ENCODE results near the gene UGT2A3.
"Not testable (repeated sequence)": the region's sequence is repeated elsewhere in the genome, so short reads cannot be mapped to it uniquely, and the experiment has no call there.

UGT2A3 gene

DNA sequence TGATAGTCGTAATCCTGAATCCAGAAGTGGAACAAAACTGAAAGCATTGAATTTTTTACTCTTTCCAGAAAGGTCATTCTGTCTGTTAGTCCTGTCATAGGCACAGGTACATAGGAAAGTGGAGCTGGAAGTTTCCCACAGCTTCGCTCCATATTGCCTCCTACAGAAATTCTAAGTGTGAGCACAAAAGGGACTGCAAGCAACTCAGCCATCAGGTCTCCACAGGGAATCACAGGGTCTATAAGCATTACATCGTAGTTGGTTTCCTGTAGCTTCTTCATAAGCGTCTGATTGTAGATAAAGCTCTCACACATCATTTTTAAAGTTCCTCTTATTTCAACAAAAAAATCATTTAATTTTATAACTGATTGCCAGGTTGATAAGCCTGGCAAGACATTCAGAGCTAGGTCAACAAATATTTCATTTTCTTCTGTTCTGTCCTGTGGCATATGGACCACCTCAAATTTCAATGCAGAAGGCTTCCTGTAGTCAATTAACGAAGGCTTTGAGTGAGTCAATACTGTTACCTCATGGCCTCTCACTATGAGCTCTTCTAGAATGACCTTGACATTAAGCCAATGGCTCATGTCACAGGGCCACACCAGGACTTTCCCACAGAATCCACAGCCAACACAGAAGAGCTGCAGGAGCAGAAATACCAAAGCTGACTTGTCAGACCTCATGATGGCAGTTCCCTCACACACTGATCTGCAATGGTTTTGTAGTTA is at the start of gene UGT2A3:
TSS of gene UGT2A3 (minus strand) at position 727 of the 728 bp plus-strand sequence. CDS start at position 683, 44 bp downstream.
- DNase-seq (ENCODE audit: low read depth in 2 of 2) = no peak

DNA sequence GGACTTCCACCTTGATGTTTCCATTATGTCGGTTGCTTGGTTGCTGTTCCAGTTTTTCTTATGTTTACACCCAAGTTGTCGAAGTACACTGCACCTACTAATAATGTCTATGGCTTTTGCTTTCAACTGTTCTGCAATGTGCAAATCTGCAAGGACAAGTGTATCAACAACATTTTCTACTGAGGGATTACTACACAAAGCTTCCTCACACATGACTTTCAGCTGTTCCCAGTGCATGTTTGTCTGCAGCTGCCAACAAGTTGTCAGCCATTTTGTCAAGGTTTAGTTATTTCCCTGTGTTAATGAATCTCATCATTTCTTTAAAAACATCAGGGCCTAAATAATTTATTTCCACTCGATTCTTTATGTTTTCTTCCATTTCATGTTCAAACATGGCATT is 45.4 kb upstream of the UGT2A3 start:
- no peak for DNase-seq (ENCODE audit: low read depth in 2 of 2)

DNA sequence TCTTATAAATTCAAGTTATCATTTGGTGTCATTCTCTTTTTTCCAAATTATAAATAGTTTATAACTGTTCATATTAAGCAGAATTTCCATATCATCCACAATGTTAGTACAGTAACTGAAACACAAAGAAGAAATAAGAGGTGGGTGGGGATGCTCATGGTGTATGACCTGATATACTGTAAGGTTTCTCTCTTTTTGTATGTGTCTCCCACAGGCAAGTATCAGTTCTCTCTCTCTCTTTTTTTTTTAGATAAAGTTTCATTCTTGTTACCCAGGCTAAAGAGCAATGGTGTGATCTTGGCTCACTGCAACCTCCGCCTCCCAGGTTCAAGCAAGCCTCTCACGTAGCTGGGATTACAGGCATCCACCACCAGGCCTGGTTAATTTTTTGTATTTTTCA is 43.7 kb upstream of the UGT2A3 start:
- DNase-seq (ENCODE audit: low read depth in 2 of 2) = no peak

DNA sequence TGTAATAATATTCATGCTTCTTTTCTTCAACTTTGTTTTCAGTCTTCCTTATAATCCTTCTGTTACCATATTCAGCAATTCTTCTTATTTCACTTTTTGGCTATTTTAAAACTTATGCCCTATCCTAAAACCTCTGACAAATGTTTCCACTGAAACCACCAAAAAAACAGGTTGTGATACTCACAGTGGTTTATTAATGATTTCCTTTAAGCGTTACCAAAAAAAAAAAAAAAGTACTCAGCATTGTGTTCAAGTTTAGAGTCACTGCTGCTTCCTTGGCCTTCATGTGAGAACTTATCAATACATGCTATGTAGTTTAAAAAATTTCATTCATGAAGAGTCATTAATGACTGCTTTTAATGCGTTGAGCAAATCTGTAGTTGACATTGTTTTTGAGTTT is 35.4 kb upstream of the UGT2A3 start:
- DNase-seq (ENCODE audit: low read depth in 2 of 2) = no peak

DNA sequence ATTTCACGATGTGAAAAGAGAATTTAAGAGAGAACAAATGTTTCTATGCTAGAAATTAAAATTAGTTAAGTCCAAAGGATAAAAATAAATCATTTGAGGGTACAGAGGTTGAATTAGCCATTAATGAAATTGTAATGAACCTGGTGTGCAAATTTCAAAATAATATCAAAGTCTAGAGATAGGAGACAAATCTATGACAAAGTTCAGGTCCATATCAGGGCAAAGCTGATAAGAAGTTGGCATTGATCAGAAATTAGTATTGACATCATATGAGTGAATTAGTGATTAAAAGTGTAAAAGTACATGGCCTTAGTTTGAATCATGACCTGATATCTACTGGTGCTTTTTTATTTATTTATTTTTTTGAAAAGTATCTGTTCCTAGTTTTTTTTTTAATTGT is 33.8 kb upstream of the UGT2A3 start:
- DNase-seq (ENCODE audit: low read depth in 2 of 2) = no peak

DNA sequence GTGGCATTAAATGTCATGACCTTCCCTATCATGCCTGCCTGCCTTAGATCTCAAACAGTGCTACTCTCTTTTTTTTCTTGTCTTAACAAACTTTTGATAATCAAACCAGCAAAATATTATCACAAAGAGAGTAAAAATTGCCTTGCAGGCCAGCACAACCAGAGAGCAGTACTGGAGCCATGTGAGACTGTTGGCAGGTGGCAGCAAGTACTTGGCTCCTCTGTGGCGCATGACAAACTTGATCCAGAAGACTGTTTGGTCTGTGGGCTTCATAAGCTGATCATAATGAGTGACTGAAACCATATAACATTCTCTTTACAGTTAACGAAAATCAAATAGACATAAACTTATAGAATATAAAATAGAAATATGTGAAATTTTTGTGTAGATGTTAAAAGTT is 33.3 kb upstream of the UGT2A3 start:
- DNase-seq (ENCODE audit: low read depth in 2 of 2) = no peak

DNA sequence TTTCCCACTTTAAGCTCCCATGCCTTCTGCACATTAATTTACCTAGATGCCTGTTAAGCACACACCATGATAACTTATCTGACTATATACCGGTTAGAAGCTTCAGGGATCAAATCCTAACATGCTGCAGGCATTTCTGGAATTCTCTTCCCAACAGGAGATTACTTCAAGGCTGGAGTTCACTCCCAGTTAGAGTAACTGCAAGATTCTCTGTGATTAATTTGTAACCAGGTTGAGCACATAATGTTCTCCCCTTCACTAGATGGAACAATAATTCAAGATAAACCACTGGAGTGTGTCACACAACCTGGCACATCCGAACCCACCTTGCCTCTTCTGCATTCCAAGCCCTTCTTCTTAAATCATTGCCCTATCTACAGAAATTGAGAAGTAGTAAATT is 11.8 kb upstream of the UGT2A3 start:
- DNase-seq (ENCODE audit: low read depth in 2 of 2) = no peak

DNA sequence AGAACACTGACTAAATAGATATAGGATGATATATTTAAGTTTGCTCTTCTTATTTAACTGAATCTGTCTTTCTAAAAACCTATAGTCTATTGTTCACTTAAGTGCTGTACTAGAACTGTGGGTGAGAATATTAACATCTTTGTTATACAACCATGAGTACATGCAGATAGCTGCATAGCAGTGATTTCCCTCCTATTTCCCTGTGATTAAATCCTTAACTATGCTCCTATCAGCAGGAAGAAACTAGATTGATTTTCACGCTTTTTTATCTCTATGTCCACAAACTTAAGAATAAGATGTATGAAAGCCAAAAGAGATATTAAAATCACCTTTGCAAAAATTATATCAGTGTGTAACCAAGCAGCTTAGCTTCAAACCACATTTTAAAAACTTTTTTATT is 11.3 kb upstream of the UGT2A3 start:
- DNase-seq (ENCODE audit: low read depth in 2 of 2) = no peak

DNA sequence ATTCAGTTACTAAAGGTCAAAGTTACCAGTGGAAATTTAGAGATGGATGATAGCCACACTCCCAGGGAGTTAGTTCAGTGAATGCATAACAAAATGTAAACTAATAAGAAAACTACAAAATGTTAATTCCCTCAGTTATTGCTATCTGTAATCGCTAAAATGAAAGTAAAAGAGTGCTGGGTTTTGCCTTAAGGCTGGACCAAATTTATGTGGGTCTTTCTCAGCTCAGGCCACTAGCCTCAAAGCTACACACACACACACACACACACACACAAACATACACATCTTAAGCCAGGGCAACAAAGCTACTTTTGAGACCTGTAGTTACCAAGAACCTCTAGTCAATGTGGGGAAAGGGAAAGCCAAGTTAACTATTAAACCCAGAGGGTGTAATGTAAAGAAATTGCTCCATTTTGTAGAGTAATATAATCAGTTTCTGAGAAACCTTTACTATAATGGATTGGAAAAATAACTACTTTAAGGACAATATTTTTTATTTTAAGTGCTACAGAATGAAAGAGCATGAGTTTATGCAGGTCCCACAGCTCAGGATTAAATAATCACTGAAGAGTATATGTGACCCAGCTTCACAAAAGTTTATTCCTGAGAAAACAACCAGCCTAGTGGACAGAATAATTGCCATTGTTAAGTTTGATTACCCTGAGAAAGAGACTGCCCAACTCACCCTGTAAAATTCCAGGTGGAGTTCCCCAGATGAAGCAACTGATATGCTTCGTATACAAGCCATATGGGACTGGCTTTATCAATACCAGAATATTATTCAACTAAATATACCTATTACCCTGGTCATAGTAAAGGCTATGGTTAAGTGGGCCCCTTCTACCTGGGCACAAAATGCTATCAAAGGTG is 8.9 kb upstream of the UGT2A3 start:
- DNase-seq (ENCODE audit: low read depth in 2 of 2) = no peak

DNA sequence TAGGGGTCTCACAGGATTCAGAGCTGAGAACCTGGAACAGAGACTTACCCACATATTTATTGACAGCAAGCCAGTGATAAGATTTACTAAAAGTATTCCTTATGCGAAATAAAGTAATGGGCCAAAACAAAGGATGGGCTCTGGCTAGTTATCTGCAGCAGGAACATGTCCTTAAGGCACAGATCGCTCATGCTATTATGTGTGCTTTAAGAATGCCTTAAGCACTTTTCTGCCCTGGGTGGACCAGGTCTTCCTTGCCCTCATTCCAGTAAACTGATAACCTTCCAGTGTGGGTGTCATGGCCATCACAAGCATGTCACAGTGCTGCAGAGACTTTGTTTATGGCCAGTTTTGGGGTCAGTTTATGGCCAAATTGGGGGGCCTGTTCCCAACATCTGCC is 7.5 kb upstream of the UGT2A3 start:
- DNase-seq (ENCODE audit: low read depth in 2 of 2) = not testable (repeated sequence)

DNA sequence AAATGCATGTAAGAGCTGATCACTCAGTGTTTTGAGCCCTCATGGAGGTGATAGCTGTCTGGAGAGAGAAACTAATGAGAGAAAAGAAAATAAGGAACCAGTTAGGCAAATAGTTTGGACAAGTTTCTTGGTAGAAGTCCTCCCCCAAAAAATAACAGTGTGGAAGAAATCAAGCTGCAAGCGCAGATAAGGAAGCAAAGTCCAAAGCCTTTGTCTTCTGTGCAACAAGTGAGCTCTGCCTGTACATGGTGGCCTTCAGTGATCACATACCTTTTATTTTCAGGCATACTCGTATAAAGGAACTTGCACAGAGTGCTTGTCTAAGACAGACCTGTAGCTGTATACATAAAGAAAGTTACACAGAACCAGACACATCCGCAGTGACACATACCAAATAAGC is 2.5 kb upstream of the UGT2A3 start:
- no peak for DNase-seq (ENCODE audit: low read depth in 2 of 2)

DNA sequence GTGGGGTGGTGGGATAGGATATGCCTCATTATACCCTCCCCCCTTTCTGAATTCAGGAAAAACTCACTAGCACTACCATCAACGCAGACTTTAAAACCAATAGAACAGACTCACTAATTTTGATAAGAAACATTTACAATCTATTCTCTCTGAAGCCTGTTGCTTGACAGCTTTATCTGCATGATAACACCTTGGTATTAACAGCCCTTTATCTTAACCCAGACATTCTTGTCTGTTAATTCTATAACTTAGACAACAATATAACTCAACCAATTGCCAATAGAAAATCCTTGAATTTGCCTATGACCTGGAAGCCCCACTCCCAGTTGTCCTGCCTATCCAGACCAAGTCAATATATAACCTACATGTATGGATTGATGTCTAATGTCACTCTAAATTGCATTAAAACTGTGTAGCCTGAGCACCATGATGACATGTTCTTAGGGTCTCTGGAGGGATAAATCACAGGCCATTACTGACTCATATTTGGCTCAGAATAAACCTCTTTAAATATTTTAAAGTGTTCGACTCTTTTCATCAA is 1.5 kb upstream of the UGT2A3 start:
- no peak for DNase-seq (ENCODE audit: low read depth in 2 of 2)

DNA sequence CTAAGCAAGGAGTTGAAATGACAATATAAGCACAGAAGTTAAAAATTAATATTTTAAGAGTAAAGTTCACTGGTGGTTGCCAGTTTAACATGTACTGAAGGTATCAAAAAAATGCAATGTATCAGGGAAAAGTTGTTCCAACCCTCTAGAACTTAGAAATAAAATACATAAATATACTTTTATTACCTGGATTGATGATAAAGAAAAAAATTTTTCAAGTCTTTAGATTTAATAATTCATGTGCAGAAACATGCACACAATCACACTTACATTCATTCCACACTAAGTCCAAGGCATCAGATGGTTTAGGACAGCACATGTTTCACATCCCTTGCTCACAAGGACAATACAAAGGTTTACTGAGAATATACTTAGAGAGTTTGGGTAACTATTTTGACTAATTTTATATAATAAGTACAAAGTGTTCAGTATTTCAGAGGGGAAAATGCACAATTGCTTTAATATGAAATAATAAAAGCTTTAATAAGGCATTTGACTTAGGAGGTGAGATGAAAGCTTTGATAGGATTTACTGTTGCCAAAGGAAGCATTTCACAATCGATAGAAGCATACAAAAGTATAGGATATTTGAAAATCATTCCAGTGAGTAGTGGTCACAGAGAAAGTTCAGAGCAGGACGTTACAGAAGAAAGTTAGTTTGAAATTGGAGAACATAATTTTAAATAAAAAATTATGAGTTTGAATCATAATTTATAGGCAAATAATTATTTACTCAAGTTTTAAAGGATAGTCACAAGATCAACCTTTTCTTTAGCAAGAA is 392 bp upstream of the UGT2A3 start:
- DNase-seq (ENCODE audit: low read depth in 2 of 2) = no peak

DNA sequence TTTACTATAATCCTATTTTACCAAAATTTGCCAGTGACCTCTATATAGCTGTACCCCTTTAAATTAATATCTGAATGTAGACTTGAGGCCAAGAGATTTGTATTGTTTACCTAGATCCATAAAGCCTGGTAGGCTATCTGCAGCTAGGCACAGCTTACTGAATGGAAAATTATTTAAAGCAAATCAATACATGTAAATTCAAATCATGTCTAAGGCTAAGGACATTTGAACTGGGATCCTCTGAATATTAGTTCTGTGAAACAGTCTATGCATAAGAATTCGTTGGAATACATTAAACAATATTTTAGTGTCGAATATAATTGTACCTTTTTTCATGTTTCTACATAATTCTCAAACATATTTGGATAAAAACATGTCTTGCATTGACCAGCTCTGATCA is 1.6 kb downstream of the UGT2A3 start:
- DNase-seq (ENCODE audit: low read depth in 2 of 2) = no peak

DNA sequence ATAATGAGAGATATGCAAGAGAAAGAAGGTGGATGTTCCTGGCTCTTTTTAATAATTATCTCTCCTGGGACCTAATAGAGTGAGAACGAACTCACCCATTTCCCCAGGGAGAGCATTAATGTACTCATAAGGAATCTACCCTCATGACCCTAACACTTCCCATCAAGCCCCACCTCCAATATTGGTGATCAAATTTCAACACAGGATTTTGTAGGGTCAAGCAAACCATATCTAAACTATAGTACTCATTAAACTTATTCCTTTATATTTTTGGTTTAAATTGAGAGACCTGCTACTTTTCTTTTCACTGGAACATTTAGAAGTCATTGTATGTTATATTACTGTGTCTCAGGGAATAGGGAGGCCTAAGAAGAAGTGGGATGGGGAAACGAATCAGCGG is 2.6 kb downstream of the UGT2A3 start:
- DNase-seq (ENCODE audit: low read depth in 2 of 2) = no peak

DNA sequence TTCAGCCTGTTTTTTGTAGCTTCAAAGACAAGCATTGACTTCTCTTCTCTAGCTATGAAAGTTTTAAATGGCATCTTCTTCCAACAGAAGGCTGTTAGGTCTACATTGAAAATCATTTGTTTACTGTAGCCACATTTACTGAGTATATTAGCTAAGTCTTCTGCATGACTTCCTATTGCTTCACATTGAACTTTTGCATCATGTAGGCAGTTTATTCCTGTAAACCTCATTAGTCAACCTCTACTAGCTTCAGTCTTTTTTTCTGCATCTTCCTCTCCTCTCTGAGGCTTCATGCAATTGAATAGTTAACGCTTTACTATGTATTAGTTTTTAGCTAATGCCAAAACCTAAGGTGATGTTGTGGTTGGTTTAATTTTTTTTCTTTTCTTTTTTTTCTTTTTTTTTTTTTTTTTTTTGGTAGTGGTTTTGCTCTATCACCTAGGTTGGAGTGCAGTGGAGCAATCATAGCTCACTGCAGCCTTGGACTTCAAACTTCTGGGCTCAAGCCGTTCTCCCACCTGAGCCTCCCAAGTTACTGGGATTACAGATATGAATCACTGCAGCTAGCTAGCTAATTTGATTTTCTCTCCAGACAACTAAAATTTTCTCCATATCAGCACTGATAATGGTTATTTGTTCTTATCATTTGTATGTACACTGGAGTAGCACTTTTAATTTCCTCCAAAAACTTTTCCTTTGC is 3.4 kb downstream of the UGT2A3 start:
- no peak for DNase-seq (ENCODE audit: low read depth in 2 of 2)

DNA sequence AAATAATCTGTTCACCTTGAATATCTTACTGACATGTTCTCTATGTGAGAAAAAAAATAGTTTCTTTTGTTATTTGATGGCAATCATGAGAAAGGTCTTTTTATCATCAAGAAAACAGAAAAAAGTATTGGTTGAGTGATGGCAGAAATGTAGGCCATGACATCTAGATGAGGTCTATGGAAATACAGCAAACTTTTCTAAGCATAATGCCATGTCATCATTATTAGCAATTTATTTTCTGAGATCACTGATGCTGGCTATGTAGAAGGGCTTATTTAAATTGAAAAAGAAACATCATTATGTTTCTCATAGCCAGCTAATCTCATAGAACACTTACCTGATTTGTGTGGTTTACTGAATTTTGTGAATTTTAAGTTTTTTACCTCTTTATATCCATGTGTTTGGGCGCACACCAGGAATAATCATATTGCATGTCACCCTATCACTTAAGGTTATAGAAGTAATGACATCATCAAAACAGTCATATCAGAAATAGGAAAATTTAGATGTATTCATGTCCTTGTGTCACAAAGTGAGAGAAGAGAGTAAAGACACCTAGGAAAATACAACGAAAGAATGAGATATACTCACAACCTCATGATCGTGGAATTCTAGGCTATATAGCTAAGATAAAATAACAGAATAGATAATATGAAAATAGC is 22.4 kb downstream of the UGT2A3 start:
- DNase-seq (ENCODE audit: low read depth in 2 of 2) = no peak

DNA sequence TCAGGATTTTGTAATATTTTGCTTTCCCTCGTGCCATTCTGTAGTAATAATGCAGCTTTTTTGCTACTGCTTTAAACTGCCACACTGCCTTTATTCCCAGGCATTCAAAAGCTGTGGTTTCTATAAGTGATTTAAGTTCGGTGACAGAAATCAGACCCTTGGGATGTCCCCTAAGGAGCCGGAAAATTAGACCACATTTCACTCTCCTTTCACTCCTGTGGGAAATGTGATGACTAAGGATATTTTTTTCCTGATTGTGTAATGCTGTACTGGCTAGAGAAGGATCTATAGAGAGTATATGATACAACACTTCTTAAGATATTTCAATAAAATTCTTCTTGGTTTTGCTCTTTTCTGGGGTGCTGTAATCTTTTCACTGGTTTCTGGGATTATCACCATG is 24.4 kb downstream of the UGT2A3 start:
- no peak for DNase-seq (ENCODE audit: low read depth in 2 of 2)

DNA sequence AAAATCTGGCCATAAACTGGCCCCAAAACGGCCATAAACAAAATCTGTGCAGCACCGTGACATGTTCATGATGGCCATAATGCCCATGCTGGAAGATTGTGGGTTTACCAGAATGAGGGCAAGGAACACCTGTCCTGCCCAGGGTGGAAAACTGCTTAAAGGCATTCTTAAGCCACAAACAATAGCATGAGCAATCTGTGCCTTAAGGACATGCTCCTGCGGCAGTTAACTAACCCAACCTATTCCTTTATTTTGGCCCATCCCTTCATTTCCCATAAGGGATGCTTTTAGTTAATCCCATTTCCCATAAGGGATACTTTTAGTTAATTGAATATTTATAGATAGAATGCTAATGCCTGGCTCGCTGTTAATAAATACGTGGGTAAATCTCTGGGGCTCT is 29.4 kb downstream of the UGT2A3 start:
- not testable (repeated sequence) for DNase-seq (ENCODE audit: low read depth in 2 of 2)

DNA sequence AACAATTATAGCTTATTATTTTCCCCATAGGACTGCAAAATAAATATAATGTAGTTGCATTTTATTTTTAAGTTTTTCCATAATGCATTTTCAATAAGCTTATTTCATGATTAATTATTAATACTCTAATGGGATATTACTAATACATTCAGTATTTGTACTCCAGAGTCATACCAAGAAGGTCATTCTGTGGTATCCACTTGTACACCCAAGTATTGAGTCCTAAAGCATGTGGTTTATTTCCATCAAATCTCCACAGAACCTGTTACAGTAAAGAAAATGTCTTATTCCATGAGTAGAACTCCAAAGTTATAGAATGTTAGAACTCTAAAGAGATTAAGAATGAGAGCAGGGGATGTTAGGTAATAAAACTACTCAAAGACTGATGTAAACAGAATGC is 30.6 kb downstream of the UGT2A3 start:
- no peak for DNase-seq (ENCODE audit: low read depth in 2 of 2)

DNA sequence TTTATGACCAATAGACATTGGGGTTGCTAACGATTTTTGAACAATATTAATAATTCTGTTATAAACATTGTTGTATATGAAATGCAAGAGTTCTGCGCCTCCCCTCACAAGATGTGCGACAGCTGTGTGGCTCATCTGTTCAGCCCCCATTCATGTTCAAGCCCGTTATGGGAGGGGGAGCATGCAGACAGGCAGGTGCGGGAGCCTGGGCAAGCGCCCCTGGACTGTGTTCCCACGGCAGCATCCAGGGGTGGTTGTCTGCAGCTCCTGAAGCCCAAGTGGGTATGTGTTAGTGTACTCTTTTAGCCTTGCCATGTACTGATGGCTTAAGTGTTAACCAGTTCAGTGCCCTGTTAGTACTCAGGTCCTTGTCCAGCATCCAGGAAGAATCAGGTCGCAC is 34.6 kb downstream of the UGT2A3 start:
- no peak for DNase-seq (ENCODE audit: low read depth in 2 of 2)
